ENCODE data around the gene NPAS2. TPM values are rescaled to one million over a fixed set of nuclear protein-coding genes. Genes with fewer than 3 reads are reported as not detected.

Gene NPAS2
- polyA plus RNA-seq, 1 donor (not counting 4 experiments of a cell fraction or from before 2014, with no cell fraction given) = 17.7 TPM

GRCh38 chr2:100955226-100955625 is 135.3 kb downstream of the NPAS2 start:
- Histone ChIP-seq H3K9me3 (ENCODE audit: control insufficient read depth, low read depth, low read length) (no peaks in the 10 kb centered on the region), H3K27ac (ENCODE audit: control insufficient read depth, insufficient read depth, low read length) (no peak overlapping the region), H4K20me1 (ENCODE audit: control insufficient read depth, extremely low read depth, insufficient read depth, low read length) (no peaks in the 10 kb centered on the region), H3K79me2 (ENCODE audit: control insufficient read depth, insufficient read depth, low read length) (no peaks in the 10 kb centered on the region), H3K9ac (ENCODE audit: control insufficient read depth, extremely low read depth, insufficient read depth, low read length) (no peak overlapping the region), H3K9me1 (ENCODE audit: control insufficient read depth, extremely low read depth, insufficient read depth, low read length) (no peaks in the 10 kb centered on the region), H3K4me2 (ENCODE audit: control insufficient read depth, extremely low read depth, insufficient read depth, low read depth, low read length) (no peak overlapping the region), H3K4me3 (ENCODE audit: control insufficient read depth in 2 of 3, extremely low read depth in 1 of 3, insufficient read depth in 2 of 3, low read depth in 1 of 3, low read length in 3 of 3) (no peak overlapping the region), H3K27me3 (ENCODE audit: control insufficient read depth, extremely low read depth, insufficient read depth, low read length) (no peaks in the 10 kb centered on the region), H3K4me1 (ENCODE audit: control insufficient read depth, extremely low read depth, insufficient read depth, low read length) (peaks cover 5% of the 10 kb centered on the region), H3K36me3 (ENCODE audit: control insufficient read depth in 2 of 2, extremely low read depth in 1 of 2, insufficient read depth in 2 of 2, low read length in 2 of 2) (peaks cover 0 to 2% of the 10 kb centered on the region in 2 experiments), H2AFZ (ENCODE audit: control insufficient read depth, low read length) (no peak overlapping the region)
- TF ChIP-seq CTCF (optimal IDR thresholded peaks at IDR 0.05 in 1 of 3, IDR thresholded peaks at IDR 0.05 in 1 of 3, conservative IDR thresholded peaks at IDR 0.05 in 1 of 3; ENCODE audit: extremely low read depth in 1 of 3, insufficient read depth in 2 of 3, low read length in 3 of 3) (no peak), EZH2 (IDR thresholded peaks at IDR 0.05; ENCODE audit: low read length) (no peak)
- no peak for FAIRE-seq
- dilution Hi-C loops (cut with MboI; ENCODE audit: extremely low pct_ligation_motif_present, low sequenced_read_pairs) = no loop called here
- no peak for DNase-seq (ENCODE audit: low read depth, low spot score)

- Histone ChIP-seq H3K9me1 (ENCODE audit: control insufficient read depth, extremely low read depth, insufficient read depth, low read length) (no peaks in the 10 kb centered on the region), H3K27me3 (ENCODE audit: control insufficient read depth, extremely low read depth, insufficient read depth, low read length) (no peaks in the 10 kb centered on the region), H3K79me2 (ENCODE audit: control insufficient read depth, insufficient read depth, low read length) (no peaks in the 10 kb centered on the region), H3K27ac (ENCODE audit: control insufficient read depth, insufficient read depth, low read length) (no peak overlapping the region), H3K4me2 (ENCODE audit: control insufficient read depth, extremely low read depth, insufficient read depth, low read depth, low read length) (no peak overlapping the region), H3K9me3 (ENCODE audit: control insufficient read depth, low read depth, low read length) (no peaks in the 10 kb centered on the region), H3K9ac (ENCODE audit: control insufficient read depth, extremely low read depth, insufficient read depth, low read length) (no peak overlapping the region), H3K4me1 (ENCODE audit: control insufficient read depth, extremely low read depth, insufficient read depth, low read length) (peaks cover 5% of the 10 kb centered on the region), H3K4me3 (ENCODE audit: control insufficient read depth in 2 of 3, extremely low read depth in 1 of 3, insufficient read depth in 2 of 3, low read depth in 1 of 3, low read length in 3 of 3) (no peak overlapping the region), H2AFZ (ENCODE audit: control insufficient read depth, low read length) (no peak overlapping the region), H4K20me1 (ENCODE audit: control insufficient read depth, extremely low read depth, insufficient read depth, low read length) (no peaks in the 10 kb centered on the region), H3K36me3 (ENCODE audit: control insufficient read depth in 2 of 2, extremely low read depth in 1 of 2, insufficient read depth in 2 of 2, low read length in 2 of 2) (peaks cover 0 to 3% of the 10 kb centered on the region in 2 experiments)
- FAIRE-seq (no peak), DNase-seq (ENCODE audit: low read depth, low spot score) (no peak)
- dilution Hi-C loops (cut with MboI; ENCODE audit: extremely low pct_ligation_motif_present, low sequenced_read_pairs) = no loop called here
- no peak for TF ChIP-seq EZH2 (IDR thresholded peaks at IDR 0.05; ENCODE audit: low read length)
- TF ChIP-seq CTCF (optimal IDR thresholded peaks at IDR 0.05 in 1 of 3, IDR thresholded peaks at IDR 0.05 in 1 of 3, conservative IDR thresholded peaks at IDR 0.05 in 1 of 3; ENCODE audit: extremely low read depth in 1 of 3, insufficient read depth in 2 of 3, low read length in 3 of 3) = no peak
Observed at GRCh38 chr2:100956081-100956480, 136.1 kb downstream of the NPAS2 start.

All from keratinocyte (primary cell).